Measurements from ENCODE around the gene SORCS2. TPM values are rescaled to one million over a fixed set of nuclear protein-coding genes. Genes with fewer than 3 reads are reported as not detected.

The SORCS2 gene
- polyA plus RNA-seq, 1 of the 3 experiments (the other 2 are of a cell fraction) = 1.6 TPM

DNA sequence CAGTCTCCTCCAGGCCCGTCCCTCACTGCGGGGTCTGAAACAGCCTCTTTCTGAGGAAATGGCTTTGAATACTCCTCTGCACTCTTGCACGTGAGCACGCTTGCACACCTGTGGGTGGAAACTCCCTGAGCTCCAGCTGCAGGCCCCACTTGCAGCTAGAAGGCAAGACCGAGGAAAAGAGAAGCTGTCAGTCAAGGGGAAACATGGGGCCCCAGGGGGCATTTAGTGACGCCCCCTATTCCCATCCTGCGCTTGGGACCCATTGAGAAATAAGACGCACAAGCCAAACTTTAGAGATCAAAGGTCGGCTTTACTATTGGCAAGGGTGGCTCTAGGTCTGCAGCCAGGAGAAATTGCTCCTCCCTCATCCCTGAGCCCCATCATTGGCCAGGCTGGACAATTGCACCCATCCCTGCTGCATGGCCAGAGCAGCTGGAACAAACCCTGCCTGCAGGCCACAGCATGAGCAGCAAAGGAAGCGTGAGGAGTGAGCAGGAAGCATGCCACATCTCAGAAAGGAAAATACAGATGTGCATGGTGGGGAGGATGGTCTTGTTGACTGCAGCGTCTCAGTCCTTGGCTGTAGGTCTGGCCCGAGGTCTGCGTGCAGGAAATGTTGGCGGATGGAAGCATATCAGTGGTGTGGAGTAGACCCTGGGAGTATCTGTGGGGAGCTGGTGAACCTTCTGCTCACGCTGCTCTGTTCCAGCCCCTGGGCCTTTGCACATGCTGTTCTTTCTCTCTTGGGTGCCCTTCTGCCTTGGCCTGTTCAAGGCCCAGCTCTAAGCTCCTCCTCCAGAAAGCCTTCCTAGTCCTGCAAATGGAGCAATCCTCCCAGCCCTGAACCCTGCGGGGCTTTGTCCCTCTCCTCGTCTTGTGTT is 148.5 kb downstream of the SORCS2 start:
- CTCF ChIA-PET = interaction anchor here (1.0 kb wide), 1 partner anchor 421 kb away, joined by 3 read pairs; no protein-coding TSS in a partner anchor
- POLR2A ChIA-PET = no interaction called here

DNA sequence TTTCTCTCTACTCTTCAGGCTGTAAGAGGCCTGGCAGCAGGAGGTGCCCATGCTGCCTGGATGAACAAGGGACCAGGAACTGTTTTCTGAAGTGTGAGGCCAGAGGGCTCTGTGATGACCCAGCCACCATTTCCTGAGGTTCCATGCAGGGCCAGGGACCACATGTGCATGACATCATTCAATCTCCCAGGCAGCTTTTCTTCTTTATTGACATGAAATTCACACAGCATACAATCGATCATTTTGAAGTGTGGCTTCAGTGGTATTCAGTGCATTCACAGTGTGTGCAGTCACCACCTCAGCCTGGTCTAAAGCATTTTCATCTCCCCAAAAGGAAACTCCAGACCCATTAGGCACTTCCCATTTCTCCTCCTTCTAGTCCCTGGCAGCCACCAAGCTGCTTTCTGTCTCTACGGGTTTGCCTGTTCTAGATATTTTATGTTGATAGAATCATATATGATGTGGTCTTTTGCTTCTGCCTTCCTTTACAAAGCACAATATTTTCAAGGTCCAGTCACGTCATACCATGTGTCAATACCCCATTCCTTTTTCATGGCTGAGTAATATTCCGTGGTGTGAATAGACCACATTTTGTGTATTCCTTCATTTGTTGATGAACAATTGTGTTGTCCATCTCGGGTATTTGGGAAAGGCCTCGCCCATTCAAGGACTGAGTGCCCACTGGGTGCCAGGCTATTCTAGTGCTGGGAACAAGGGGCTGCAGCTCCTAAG is 149.3 kb downstream of the SORCS2 start:
- Histone ChIP-seq H4K20me1 (ENCODE audit: insufficient read depth) (no peaks in the 10 kb centered on the region), H3K27ac (ENCODE audit: low read depth in 2 of 2, low read length in 1 of 2) (no peak overlapping the region), H3K27me3 (ENCODE audit: insufficient read depth) (no peaks in the 10 kb centered on the region), H3K4me1 (ENCODE audit: control insufficient read depth in 1 of 2, insufficient read depth in 2 of 2, low read depth in 1 of 2, low read length in 1 of 2) (no peaks in the 10 kb centered on the region), H3F3A (replicated peaks; ENCODE audit: insufficient read depth) (no peaks in the 10 kb centered on the region), H2AFZ (ENCODE audit: low read depth) (no peak overlapping the region), H3K4me2 (no peak overlapping the region), H3K36me3 (replicated peaks in 1 of 2; ENCODE audit: control insufficient read depth in 1 of 2, insufficient read depth in 2 of 2, low read length in 1 of 2) (no peaks in the 10 kb centered on the region), H3K9ac (no peak overlapping the region), H3K4me3 (ENCODE audit: low read depth in 2 of 2, low read length in 1 of 2) (no peak overlapping the region), H3K79me2 (ENCODE audit: insufficient read depth) (no peaks in the 10 kb centered on the region), H3K9me2 (no peaks in the 10 kb centered on the region), H3K9me3 (no peaks in the 10 kb centered on the region)
- DNase-seq = no peak
- 62% methylated on average over 6 of the region's 6 CpGs for WGBS (ENCODE audit: low lambda C conversion rate)
- ChIA-PET POLR2A (no interaction called here), CTCF (interaction anchor here (1.0 to 1.3 kb wide), 2 partner anchors 150 to 420 kb away, joined by 3 to 5 read pairs; partner anchors contain the start of gene SORCS2)
- no peak for TF ChIP-seq RFX5 (IDR thresholded peaks at IDR 0.05; ENCODE audit: low read length)
- TF ChIP-seq MEF2A (IDR thresholded peaks at IDR 0.05; ENCODE audit: borderline replicate concordance, low read depth) = no peak
- TF ChIP-seq JUND (IDR thresholded peaks at IDR 0.05) = no peak
- no peak for TF ChIP-seq FOXJ3 (CRISPR knock-in tag; IDR thresholded peaks at IDR 0.05)
- TF ChIP-seq, protein P1, sequence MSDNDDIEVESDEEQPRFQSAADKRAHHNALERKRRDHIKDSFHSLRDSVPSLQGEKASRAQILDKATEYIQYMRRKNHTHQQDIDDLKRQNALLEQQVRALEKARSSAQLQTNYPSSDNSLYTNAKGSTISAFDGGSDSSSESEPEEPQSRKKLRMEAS (IDR thresholded peaks at IDR 0.05; ENCODE audit: low read depth) = no peak
- TF ChIP-seq RXRA (IDR thresholded peaks at IDR 0.05; ENCODE audit: borderline replicate concordance, low read depth) = no peak
- no peak for TF ChIP-seq TAF1 (IDR thresholded peaks at IDR 0.05; ENCODE audit: borderline replicate concordance, low read depth, low read length)
- TF ChIP-seq SIN3A (IDR thresholded peaks at IDR 0.05; ENCODE audit: borderline replicate concordance, low read depth, low read length) = no peak
- TF ChIP-seq TEAD4 (IDR thresholded peaks at IDR 0.05; ENCODE audit: borderline replicate concordance, insufficient read depth) = no peak
- TF ChIP-seq YY1 (IDR thresholded peaks at IDR 0.05; ENCODE audit: low read depth) = no peak
- TF ChIP-seq FOXM1 (IDR thresholded peaks at IDR 0.05; ENCODE audit: low read depth) = no peak
- TF ChIP-seq, protein P2, sequence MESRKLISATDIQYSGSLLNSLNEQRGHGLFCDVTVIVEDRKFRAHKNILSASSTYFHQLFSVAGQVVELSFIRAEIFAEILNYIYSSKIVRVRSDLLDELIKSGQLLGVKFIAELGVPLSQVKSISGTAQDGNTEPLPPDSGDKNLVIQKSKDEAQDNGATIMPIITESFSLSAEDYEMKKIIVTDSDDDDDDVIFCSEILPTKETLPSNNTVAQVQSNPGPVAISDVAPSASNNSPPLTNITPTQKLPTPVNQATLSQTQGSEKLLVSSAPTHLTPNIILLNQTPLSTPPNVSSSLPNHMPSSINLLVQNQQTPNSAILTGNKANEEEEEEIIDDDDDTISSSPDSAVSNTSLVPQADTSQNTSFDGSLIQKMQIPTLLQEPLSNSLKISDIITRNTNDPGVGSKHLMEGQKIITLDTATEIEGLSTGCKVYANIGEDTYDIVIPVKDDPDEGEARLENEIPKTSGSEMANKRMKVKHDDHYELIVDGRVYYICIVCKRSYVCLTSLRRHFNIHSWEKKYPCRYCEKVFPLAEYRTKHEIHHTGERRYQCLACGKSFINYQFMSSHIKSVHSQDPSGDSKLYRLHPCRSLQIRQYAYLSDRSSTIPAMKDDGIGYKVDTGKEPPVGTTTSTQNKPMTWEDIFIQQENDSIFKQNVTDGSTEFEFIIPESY (IDR thresholded peaks at IDR 0.05; ENCODE audit: borderline replicate concordance, low read depth) = no peak
- TF ChIP-seq, protein P3, sequence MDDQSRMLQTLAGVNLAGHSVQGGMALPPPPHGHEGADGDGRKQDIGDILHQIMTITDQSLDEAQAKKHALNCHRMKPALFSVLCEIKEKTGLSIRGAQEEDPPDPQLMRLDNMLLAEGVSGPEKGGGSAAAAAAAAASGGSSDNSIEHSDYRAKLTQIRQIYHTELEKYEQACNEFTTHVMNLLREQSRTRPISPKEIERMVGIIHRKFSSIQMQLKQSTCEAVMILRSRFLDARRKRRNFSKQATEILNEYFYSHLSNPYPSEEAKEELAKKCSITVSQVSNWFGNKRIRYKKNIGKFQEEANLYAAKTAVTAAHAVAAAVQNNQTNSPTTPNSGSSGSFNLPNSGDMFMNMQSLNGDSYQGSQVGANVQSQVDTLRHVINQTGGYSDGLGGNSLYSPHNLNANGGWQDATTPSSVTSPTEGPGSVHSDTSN (IDR thresholded peaks at IDR 0.05) = no peak

More for the DNA sequence above, 148.5 kb downstream of the SORCS2 start:
- whole genome bisulfite sequencing (ENCODE audit: low lambda C conversion rate) = 81% methylated on average over 14 of the region's 17 CpGs
- Histone ChIP-seq H3K9me3 (no peaks in the 10 kb centered on the region), H3F3A (replicated peaks; ENCODE audit: insufficient read depth) (no peaks in the 10 kb centered on the region), H2AFZ (ENCODE audit: low read depth) (no peak overlapping the region), H3K9ac (no peak overlapping the region), H3K4me2 (no peak overlapping the region), H3K4me1 (ENCODE audit: control insufficient read depth in 1 of 2, insufficient read depth in 2 of 2, low read depth in 1 of 2, low read length in 1 of 2) (no peaks in the 10 kb centered on the region), H3K79me2 (ENCODE audit: insufficient read depth) (no peaks in the 10 kb centered on the region), H3K4me3 (ENCODE audit: low read depth in 2 of 2, low read length in 1 of 2) (no peak overlapping the region), H4K20me1 (ENCODE audit: insufficient read depth) (no peaks in the 10 kb centered on the region), H3K36me3 (replicated peaks in 1 of 2; ENCODE audit: control insufficient read depth in 1 of 2, insufficient read depth in 2 of 2, low read length in 1 of 2) (no peaks in the 10 kb centered on the region), H3K9me2 (no peaks in the 10 kb centered on the region), H3K27ac (ENCODE audit: low read depth in 2 of 2, low read length in 1 of 2) (no peak overlapping the region), H3K27me3 (ENCODE audit: insufficient read depth) (no peaks in the 10 kb centered on the region)
- TF ChIP-seq MEF2A (IDR thresholded peaks at IDR 0.05; ENCODE audit: borderline replicate concordance, low read depth) (no peak), RFX5 (IDR thresholded peaks at IDR 0.05; ENCODE audit: low read length) (no peak), FOSL2 (IDR thresholded peaks at IDR 0.05; ENCODE audit: borderline replicate concordance, low read depth) (no peak), FOXJ3 (CRISPR knock-in tag; IDR thresholded peaks at IDR 0.05) (no peak), TAF1 (IDR thresholded peaks at IDR 0.05; ENCODE audit: borderline replicate concordance, low read depth, low read length) (no peak), POLR2AphosphoS5 (IDR thresholded peaks at IDR 0.05; ENCODE audit: low read depth, low read length) (no peak), RCOR1 (IDR thresholded peaks at IDR 0.05; ENCODE audit: low read length) (no peak), MXI1 (IDR thresholded peaks at IDR 0.05; ENCODE audit: low read depth, low read length) (no peak)
- TF ChIP-seq, protein P1 (IDR thresholded peaks at IDR 0.05; ENCODE audit: low read depth) = no peak
- TF ChIP-seq, protein P3 (IDR thresholded peaks at IDR 0.05) = no peak
- TF ChIP-seq, protein P4, sequence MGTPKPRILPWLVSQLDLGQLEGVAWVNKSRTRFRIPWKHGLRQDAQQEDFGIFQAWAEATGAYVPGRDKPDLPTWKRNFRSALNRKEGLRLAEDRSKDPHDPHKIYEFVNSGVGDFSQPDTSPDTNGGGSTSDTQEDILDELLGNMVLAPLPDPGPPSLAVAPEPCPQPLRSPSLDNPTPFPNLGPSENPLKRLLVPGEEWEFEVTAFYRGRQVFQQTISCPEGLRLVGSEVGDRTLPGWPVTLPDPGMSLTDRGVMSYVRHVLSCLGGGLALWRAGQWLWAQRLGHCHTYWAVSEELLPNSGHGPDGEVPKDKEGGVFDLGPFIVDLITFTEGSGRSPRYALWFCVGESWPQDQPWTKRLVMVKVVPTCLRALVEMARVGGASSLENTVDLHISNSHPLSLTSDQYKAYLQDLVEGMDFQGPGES (IDR thresholded peaks at IDR 0.05; ENCODE audit: low read depth, low read length) = no peak
- no peak for DNase-seq

Measured in SK-N-SH (cell line).